ENCODE measurements around the gene ANXA3.

The ANXA3 gene

GRCh38 chr4:78613522-78614321 is 62.2 kb downstream of the ANXA3 start:
- DNase-seq, result no peak

- DNase-seq, result no peak
Observed at GRCh38 chr4:78616046-78616498, 64.5 kb downstream of the ANXA3 start.

DNA sequence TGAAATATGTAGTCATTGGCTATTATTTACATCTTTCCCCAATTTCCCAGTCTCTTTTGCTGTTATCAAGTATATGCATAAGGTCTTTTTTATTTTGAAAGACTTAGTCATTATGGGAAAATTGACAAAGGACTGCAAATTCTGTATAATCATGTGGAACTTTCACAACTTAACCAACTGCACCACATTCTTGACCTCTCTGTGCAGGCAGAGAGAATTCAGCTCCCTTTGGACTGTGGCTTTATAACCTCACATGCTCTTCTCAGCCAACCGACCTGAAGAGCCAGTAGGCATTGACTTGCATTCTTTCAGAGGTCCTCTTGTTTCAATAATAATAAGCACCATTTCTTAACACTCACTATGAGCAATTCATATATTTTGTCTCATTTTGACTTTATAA is 66.9 kb downstream of the ANXA3 start:
- DNase-seq, result no peak

DNA sequence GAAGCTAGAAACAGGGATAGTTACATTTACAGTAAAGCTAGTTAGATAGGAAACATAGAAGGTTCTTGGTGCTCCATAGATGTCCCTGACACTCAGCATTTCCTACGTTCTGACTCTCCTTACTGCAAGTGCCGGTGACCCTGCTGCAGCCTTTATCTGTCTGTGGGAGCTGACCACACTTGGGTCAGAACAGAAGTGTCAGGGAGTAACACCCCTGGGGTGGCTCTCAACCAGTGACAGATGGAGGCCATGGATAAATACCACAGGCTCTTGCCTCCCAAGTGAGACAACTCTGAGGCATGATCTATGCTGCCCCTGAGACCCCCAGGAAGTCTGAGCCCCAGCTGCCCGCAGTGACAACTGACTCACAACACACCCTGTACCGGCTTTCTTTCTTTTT is 69.8 kb downstream of the ANXA3 start:
- DNase-seq, result no peak

GRCh38 chr4:78622253-78622979 is 70.8 kb downstream of the ANXA3 start:
- peak; percentile 84 for DNase-seq

DNA sequence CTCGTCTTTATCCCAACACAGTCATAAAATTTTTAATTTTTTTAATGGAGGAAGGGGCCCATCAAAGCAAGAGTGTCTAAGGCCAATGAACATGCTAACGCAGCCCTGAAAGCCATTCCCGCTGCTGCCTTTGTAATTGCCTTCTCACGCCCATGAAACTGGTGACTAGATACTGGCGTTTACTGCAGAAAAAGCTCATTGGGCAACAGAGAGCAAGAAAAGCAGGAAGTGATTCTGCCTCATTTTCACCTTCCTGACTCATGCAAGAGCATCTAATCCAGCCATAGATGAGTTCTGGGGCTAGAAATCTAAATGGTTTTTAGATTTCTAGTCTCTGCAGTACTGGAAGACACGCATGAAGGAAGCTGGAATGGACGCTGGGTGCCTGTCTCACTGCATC is 72.5 kb downstream of the ANXA3 start:
- peak; percentile 15 for DNase-seq

DNA sequence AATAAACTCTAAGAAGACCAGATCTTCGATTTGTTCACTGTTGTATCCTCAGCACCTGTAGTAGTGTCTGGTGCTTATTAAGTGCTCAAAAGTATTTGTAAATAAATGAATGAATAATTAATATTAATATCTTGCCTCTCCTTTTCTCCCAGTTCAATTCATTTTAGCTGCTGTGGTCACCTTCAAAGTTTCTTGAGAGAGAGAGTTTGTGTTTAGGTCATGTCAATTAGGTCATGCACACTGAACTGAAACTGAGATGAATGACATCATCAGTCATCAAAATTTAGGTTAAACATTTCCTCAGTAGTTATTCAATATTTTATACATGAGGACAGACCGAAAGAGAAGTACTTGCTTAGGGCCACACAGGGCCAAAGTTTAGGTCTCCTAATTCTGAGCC is 73.5 kb downstream of the ANXA3 start:
- DNase-seq, result no peak

GRCh38 chr4:78627046-78627965 is 75.7 kb downstream of the ANXA3 start:
- DNase-seq, result peak; percentile 60

DNA sequence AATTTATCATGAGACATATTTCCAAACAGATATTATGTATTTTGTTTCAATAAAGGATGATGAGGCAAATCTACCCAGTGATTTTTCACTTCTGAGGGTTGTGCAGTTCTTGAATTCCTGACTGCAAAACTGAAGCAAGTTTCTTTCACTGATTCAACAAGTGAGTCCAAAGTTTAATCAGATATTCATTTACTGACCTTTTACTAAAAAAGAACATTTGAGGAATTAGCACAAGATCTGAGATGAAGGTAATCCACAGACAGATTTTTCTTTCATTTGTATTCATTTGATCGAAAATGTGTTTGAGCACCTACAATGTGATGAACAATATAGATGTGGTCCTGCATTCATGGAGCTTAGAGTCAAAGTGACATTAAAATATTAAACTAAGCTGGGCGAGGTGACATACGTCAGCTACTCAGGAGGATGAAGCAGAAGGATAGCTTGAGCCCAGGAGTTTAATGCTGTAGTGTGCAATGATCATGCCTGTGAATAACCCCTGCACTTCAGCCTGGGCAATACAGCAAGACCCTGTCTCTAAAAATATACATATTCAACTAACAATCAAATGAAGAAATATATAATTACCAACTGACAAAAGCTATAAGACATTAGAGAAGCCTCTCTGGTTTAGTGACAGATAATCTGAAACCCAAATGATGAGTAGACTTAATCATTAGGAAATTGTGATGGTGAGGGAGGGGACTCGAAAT is 76.6 kb downstream of the ANXA3 start:
- DNase-seq, result no peak

DNA sequence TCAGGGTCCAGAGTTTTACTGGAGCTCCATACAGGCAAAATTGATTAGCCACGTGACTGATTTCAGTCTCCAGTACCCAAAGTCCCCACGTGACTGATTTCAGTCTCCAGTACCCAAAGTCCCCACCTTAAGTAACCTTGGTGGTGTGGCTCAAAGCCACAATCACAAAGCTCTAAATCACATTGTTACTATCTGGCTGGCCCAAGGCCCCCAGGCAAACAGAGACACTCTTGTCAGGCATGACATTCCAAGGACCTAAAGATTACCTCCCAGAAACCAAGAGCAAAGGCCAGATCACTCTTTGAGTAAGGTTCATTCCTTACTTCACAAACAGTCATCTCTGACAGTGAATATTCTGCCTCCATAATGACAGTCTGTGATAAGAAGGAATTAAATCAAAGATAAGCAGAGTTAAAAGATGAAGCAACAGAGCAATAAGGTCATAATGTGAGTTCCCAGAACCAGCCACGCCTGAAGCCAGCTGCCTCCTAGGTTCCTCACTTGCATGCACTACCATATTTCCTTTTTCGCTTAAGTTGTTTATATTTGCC is 78.5 kb downstream of the ANXA3 start:
- DNase-seq, result no peak

DNA sequence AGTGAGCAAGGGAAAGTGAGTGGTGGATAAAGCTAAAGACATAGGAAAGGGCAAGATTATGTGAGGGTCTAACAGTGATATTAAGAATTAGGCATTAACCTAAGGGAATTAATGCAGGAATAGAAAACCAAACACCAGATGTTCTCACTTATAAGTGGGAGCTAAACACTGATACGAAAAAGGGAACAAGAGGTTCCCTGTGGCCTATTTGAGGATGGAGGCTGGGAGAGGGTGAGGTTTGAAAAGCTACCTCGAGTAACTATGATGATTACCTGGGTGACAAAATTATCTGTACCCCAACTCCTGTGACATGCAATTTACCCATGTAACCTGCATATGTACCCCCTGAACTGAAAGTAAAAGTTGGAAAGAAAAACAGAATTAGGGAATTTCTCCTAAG is 79.0 kb downstream of the ANXA3 start:
- DNase-seq, result no peak

GRCh38 chr4:78634011-78634664 is 82.6 kb downstream of the ANXA3 start:
- DNase-seq, result no peak

DNA sequence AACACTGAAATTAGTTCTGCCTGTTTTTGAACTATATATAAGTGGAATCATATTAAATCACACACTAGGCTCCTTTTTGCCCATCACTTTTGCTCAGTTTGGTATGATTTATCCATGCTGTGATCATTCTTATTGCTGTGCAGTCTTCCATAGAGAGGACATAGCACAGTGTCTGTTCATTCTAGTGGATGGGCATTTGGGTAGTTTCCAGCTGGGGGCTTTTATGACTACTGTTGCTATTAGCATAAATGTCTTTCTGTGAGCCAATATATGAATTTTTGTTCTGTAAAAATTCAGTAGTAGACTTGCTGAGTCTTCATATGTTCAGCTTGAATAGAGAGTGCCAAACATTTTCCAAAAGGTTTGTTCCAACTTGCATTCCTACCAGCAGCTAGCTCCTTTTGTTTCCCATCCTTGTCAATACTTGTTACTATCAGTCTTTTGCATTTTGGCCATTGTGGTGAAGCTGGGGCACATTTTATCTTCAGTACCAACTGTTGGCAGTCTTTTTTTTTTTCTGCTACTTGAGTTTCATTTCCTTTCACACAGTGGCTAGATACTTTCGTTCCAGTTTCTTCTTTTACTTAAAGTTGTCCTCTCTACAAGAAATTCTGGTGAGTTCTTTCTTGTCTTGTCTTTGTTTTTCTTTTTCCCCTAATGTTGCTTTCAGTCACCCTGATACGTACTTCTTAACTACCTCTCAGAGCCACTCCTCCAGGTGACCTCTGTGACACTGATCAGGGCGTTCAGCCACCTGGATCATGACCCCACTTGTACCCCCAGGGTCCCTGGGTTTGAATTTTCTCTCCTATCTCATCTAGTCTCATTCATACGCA is 87.0 kb downstream of the ANXA3 start:
- DNase-seq, result no peak

- no peak for DNase-seq
Observed at GRCh38 chr4:78640714-78641113, 89.1 kb downstream of the ANXA3 start.

- no peak for DNase-seq
Observed at GRCh38 chr4:78642934-78643333, 91.4 kb downstream of the ANXA3 start.

DNA sequence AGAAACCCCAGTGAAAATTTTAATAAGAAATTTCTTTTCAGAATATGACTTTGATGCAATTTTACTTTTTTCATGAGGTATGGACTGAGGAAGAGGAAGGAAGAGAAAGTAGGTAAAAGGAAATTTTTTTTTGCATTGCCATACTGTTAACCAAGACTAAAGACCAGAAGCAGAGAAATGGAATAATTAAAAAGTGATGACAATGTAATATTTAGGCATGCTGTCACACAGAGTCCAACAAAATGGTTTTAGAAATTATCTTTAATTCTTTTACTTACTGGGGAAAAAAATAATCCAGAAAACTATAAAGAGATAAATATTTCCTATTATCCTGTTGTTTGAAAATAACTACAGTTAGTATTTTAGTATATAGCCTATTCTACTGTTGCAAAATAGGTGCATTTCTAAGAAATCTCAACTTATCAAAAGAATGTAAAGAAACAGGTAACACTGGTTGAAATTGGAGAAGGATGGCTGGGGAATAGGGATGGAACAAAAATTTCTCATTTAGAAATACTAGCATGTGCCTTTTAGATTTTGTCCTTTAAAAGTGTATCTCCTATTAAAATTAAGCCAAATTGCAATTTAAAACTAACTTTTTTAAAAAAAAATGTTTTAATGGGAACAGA is 92.6 kb downstream of the ANXA3 start:
- DNase-seq, result no peak

GRCh38 chr4:78644744-78645330 is 93.3 kb downstream of the ANXA3 start:
- DNase-seq, result peak; percentile 91

DNA sequence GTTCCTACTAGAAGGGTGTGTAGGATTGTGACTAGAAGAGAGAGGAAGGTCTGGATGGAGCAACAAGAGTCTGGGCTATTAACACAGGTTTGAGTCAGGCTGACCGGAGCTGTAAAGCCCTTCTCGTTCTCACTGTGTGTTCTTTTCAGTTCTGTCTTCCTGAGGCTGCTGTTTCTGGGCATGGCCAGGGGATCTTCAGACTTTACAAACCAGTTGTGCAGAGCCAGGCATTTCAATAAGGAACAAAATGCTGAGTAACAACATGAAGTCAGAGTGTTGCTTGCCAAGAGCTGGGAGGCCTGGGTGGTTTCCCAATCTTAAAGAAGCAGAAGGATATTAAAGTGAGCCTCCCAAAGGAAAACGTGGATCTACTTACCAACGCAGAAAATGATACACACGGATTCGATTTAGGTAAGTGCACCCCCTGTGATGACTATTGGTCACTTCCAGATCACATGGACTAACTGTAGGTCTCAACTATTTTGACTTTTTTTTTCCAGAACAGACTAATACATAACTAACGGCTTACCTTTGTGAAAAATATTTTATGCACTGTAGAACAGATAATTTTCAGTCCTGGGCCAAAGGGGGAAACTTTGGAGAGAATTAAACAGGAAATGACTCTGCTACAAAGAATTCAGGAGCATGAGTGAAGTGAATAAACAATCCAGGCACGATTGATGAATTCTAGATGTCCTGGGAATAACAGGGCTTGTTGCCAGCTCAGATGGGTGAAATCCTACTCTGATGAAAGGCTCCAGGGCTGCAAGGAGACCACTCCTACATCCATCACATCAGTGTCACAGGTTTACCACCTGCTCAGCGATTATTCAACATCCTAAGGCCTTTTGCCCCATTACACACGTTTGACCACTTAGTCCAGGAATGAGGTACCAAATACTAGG is 94.5 kb downstream of the ANXA3 start:
- DNase-seq, result peak; percentile 94

- DNase-seq, result no peak
Observed at GRCh38 chr4:78647272-78647671, 95.7 kb downstream of the ANXA3 start.
